ENCODE measurements around the gene IGFBP1.
A peak's percentile ranks its signal among the peaks of the same experiment; 100 is the strongest.

The IGFBP1 gene

DNA sequence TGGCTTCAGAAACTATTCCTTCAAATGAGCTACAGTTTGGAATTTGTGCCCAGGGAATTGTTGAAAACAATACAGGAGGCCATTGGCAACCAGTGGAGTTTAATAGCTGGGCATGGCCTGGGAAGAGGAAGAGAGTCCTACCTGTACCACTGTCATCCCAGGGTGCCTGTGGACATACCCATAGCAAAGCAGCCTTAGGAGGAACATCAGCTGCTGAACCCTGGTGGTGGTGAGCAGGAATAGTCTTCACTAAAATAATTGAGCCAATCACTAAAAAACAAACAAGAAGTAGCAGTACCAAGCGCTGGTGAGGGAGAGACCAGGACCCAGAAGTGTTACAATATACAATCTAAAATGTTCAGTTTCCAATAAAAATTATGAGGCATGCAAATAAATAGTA is 14.5 kb downstream of the IGFBP1 start:
- no peak for DNase-seq (ENCODE audit: low spot score)

- no peak for DNase-seq (ENCODE audit: low spot score)
These were observed 21.3 kb downstream of the IGFBP1 start for GRCh38 chr7:45909561-45909960.

- DNase-seq (ENCODE audit: low spot score), result no peak
These were observed 22.6 kb downstream of the IGFBP1 start for GRCh38 chr7:45910855-45911254.

DNA sequence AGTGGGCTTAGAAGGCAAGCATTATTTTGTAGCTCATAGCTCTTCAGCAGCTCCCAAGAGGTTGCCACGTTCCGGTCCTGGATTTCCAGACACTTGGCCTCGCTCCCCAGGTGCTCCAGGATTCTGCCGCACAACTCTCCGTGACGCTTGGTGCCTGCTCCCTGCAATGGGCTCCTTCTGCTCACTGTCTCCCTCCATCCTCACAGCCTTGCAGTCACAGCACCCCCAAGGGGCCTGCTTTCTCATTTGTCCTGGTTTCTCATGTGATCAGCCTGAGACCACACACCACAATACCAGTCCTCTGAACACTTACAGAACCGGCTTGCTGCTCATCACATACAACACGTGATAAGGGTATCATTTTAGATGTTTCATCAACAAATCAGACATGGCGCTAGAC is 23.0 kb downstream of the IGFBP1 start:
- DNase-seq (ENCODE audit: low spot score), result peak; percentile 41

DNA sequence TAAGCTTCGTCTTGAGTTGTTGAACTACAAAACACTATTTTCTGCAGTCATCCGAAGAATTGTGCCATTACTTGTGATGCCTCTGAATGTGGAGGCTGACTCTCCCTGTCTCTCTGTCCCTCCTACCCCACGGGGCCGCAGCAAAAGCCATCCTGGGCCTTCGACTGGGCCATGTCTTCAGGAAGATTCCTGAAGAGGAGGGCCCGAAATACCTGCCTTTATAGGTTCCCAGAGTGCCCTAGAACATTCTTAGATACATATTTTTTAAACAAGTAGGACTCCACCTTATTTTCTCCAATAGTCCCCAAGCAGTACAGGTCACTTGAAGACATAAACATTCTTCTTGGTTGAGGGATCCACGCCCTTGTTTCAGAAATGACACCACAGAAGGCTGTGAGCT is 24.7 kb downstream of the IGFBP1 start:
- DNase-seq (ENCODE audit: low spot score), result no peak

DNA sequence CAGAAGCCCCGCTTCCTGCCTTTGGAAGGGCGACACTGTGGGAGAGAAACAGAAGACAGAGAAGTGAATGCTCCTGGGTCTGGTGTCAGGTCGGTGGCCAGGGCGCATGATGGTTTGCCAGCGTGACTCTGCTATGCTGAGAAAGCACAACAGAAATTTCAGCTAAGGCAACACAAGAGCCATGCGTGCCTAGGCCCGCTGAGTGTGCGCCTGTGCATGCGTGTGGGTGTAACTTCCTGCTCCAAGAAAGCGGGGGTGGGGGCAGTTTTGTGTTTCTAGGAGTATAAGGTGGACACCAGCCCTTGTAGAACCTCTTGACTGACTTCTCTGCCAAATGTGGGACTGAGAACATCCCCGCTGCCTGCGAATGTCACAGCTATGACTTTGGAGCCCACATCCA is 26.6 kb downstream of the IGFBP1 start:
- no peak for DNase-seq (ENCODE audit: low spot score)

- no peak for DNase-seq (ENCODE audit: low spot score)
These were observed 27.3 kb downstream of the IGFBP1 start for GRCh38 chr7:45915606-45916005.

DNA sequence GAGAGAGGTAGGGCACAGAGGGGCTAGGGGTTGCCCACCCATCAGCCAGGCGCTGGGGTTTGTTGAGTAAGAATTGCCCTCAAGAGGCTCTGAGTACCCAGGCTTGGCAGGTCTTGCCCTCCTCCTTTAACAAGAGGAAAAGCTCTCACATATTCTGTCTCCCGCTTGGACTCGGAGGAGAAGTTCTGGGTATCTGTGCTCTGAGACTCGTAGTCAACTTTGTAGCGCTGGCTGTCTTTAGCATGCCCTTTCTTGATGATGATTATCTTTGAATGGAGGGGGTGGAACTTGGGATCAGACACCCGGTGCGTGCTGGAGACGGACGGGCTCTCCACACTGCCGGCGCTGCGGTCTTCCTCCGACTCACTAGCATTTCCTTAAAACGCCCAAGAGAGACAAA is 28.8 kb downstream of the IGFBP1 start:
- no peak for DNase-seq (ENCODE audit: low spot score)

- DNase-seq (ENCODE audit: low spot score), result peak; percentile 83
These were observed 29.4 kb downstream of the IGFBP1 start for GRCh38 chr7:45917658-45918057.

GRCh38 chr7:45918556-45918955 is 30.3 kb downstream of the IGFBP1 start:
- no peak for DNase-seq (ENCODE audit: low spot score)

- DNase-seq (ENCODE audit: low spot score), result no peak
These were observed 31.0 kb downstream of the IGFBP1 start for GRCh38 chr7:45919231-45919784.

- DNase-seq (ENCODE audit: low spot score), result no peak
These were observed 31.7 kb downstream of the IGFBP1 start for GRCh38 chr7:45919993-45920459.

DNA sequence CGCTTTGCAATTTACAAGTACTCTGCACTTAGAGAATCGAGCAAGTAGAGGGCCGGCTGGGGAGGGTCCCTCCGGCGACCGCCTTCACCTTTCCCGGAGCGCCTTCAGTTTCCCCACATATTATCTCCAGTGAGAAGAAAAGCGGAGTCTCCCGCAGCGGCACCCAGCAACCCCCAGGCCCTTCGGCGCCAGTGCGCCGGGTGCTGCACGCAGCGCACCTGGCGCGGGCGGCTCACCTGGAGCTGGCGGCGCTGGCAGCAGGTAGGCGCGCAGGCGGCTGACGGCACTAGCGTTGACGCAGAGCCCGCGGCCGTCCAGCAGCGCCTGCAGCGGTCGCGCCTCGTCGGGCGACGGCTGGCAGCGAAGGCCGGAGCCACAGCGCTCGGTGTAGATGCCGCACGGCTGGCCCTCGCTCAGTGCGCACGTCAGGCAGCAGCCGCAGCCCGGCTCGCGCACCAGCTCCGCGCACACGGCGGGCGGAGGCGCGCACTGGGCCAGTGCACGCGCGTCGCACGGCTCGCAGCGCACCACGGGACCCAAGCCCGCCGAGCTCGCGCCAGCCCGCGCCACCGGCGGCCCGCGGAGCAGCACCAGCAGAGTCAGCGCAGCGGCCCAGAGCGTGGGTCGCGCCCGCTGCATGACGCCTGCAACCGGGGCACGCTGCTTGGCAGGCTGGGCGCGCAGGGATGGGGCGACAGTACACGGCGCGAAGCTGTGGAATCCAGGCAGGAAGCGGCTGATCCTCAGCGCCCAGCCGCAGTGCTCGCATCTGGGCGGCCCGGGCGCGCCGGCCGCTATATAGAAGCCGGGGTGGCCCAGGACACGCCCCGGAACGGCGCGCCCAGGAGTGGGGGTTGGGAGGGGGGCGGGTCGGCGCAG is 32.5 kb downstream of the IGFBP1 start, which contains the start of gene IGFBP3:
Gene IGFBP3 (minus strand): TSS at position 771 of the 879 bp plus-strand sequence. CDS start 132 bp downstream, at position 639.
- peak; percentile 88 for DNase-seq (ENCODE audit: low spot score)

- no peak for DNase-seq (ENCODE audit: low spot score)
These were observed 33.1 kb downstream of the IGFBP1 start for GRCh38 chr7:45921381-45921698.

- DNase-seq (ENCODE audit: low spot score), result peak; percentile 71
These were observed 33.6 kb downstream of the IGFBP1 start for GRCh38 chr7:45921699-45922519.

DNA sequence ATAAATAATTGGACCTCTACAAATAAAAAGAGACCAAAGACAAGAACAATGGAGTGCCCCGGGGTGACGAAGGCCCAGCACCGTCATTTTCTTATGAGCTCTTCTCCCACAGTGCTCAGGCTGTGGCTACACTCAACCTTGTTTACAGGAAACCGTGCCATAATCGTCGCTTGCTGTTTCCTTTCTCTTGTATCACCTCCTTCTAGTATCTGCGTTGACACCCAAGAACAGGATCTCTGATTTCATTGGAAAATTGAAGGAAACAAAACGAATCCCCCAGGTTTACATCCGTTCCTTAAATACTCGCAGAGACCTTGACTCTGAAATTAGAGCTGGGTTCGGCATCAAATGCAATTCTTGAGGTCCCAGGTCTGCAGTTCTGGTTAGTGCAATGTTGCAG is 34.5 kb downstream of the IGFBP1 start:
- no peak for DNase-seq (ENCODE audit: low spot score)

- peak; percentile 68 for DNase-seq (ENCODE audit: low spot score)
These were observed 35.0 kb downstream of the IGFBP1 start for GRCh38 chr7:45923290-45923689.

GRCh38 chr7:45923818-45924217 is 35.5 kb downstream of the IGFBP1 start:
- no peak for DNase-seq (ENCODE audit: low spot score)

DNA sequence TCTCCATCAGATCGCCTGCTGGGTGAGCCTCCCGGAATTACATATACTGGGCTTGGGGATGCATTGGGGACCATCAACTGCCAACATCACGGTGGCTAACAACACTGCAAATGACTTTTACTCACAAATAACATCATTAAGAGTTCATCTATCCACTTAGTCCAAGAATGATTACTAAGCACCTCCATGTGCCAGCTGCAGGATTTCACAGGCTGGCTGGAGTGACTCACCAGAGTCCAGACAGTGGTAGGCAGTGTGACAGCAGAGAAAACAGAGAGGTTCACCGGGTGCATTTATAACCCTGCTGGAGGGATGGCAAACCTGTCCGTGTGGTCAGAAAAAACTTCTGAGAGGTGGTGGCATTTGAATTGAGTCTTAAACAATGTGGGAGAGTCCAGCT is 36.0 kb downstream of the IGFBP1 start:
- peak; percentile 84 for DNase-seq (ENCODE audit: low spot score)

DNA sequence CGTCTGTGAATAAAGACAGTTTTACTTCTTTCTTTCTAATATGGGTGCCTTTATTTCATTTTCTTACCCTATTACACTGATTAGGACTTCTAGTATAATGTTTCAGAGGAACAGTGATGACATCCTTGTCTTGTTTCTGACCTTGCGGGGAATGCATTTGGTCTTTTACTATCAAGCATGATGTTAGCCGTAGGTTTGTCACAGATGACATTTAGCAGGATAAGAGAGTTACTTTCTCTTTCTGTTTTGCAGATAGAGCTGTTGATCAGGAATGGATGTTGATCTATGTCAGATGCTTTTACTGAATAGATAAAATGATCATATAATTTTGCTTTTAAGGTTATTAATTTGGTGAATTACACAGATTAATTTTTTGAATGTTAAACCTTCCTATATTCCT is 39.4 kb downstream of the IGFBP1 start:
- DNase-seq (ENCODE audit: low spot score), result no peak

GRCh38 chr7:45930967-45931366 is 42.7 kb downstream of the IGFBP1 start:
- no peak for DNase-seq (ENCODE audit: low spot score)

DNA sequence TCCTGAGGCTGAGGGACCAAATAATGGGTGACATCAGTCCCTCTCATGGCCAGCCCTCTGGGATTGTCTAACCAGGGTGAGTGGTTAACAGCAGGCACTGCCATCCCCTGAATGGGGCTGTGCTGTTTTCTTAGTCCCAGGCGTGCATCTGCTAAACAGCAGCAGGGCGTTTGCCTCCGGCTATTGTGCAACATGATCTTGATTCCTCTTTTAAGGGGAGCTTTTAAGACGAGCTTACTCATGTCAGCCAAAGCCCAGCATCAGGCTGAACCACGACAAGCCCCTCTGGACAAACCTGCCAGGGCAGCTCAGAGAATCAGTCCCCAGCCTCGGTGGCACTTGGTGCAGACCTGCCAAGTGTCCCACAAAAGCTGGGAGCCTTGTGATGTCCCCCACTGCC is 49.0 kb downstream of the IGFBP1 start:
- no peak for DNase-seq (ENCODE audit: low spot score)

- DNase-seq (ENCODE audit: low spot score), result no peak
These were observed 49.6 kb downstream of the IGFBP1 start for GRCh38 chr7:45937862-45938261.

Data from AG20443 (cell line).